ENCODE measurements around the gene LY6G6C. TPM values are rescaled to one million over a fixed set of nuclear protein-coding genes. Genes with fewer than 3 reads are reported as not detected.

Gene LY6G6C
- total RNA-seq, 6 experiments from 2014 or later, result not detected

- Mint-ChIP-seq H3K36me3 (ENCODE audit: low read depth) (peaks cover 16% of the 10 kb centered on the region), H3K27me3 (ENCODE audit: insufficient read depth) (peaks cover 5% of the 10 kb centered on the region), H3K9me3 (no peaks in the 10 kb centered on the region), H3K4me1 (ENCODE audit: low read depth) (peaks cover 17% of the 10 kb centered on the region), H3K27ac (no peak overlapping the region), H3K4me3 (no peak overlapping the region)
- DNase-seq, result no peak
- TF ChIP-seq CTCF (IDR thresholded peaks at IDR 0.05), result no peak
Observed at GRCh38 chr6:31676904-31677303, 44.6 kb downstream of the LY6G6C start.

- Mint-ChIP-seq H3K4me1 (ENCODE audit: low read depth) (peaks cover 14% of the 10 kb centered on the region), H3K27ac (no peak overlapping the region), H3K36me3 (ENCODE audit: low read depth) (peaks cover 18% of the 10 kb centered on the region), H3K4me3 (no peak overlapping the region), H3K9me3 (no peaks in the 10 kb centered on the region), H3K27me3 (ENCODE audit: insufficient read depth) (peaks cover 5% of the 10 kb centered on the region)
- no peak for TF ChIP-seq CTCF (IDR thresholded peaks at IDR 0.05)
- no peak for DNase-seq
Observed at GRCh38 chr6:31676322-31676903, 45.1 kb downstream of the LY6G6C start.

GRCh38 chr6:31669676-31670075 is 51.9 kb downstream of the LY6G6C start, which contains the start of gene LY6G5B:
Gene LY6G5B (plus strand): TSS chr6:31669976. CDS start chr6:31670951, 975 bp downstream.
- Mint-ChIP-seq H3K9me3 (no peaks in the 10 kb centered on the region), H3K27me3 (ENCODE audit: insufficient read depth) (peaks cover 8% of the 10 kb centered on the region), H3K4me3 (no peak within 1 kb of the TSS), H3K36me3 (ENCODE audit: low read depth) (peaks cover 57% of the 10 kb centered on the region), H3K4me1 (ENCODE audit: low read depth) (peaks cover 40% of the 10 kb centered on the region), H3K27ac (peak within 1 kb of the TSS; percentile 31)
- no peak for TF ChIP-seq CTCF (IDR thresholded peaks at IDR 0.05)
- no peak for DNase-seq

Small RNA genes lying within 50 kb of the gene (microRNA-seq; reads per million reads assigned to microRNA genes)
- gene MIR4646, result not detected

Other genes with a start within 250 kb of the LY6G6C start
- gene MICB, start 223.6 kb downstream of the LY6G6C start, total RNA-seq (2021; fragmentation: NEBNext Ultra II Directional; extraction: Animal tissue kit (Norgen Biotek cat#: 25700)), result 10 to 100 TPM; 16.0 to 26.0 (median 22.6) TPM
- not detected for gene MCCD1, start 192.8 kb downstream of the LY6G6C start, total RNA-seq (2021; fragmentation: NEBNext Ultra II Directional; extraction: Animal tissue kit (Norgen Biotek cat#: 25700))
- gene DDX39B, start 179.7 kb downstream of the LY6G6C start, total RNA-seq (2021; fragmentation: NEBNext Ultra II Directional; extraction: Animal tissue kit (Norgen Biotek cat#: 25700)), result 100 to 1,000 TPM; 312 to 380 (median 358) TPM
- 1 to 10 TPM; 2.9 to 4.1 (median 3.2) TPM for gene ATP6V1G2, start 175.1 kb downstream of the LY6G6C start, total RNA-seq (2021; fragmentation: NEBNext Ultra II Directional; extraction: Animal tissue kit (Norgen Biotek cat#: 25700))
- gene NFKBIL1, start 174.1 kb downstream of the LY6G6C start, total RNA-seq (2021; fragmentation: NEBNext Ultra II Directional; extraction: Animal tissue kit (Norgen Biotek cat#: 25700)), result 10 to 100 TPM; 11.8 to 15.9 (median 13.6) TPM
- gene LTA, start 149.5 kb downstream of the LY6G6C start, total RNA-seq (2021; fragmentation: NEBNext Ultra II Directional; extraction: Animal tissue kit (Norgen Biotek cat#: 25700)), result not detected
- gene TNF, start 146.2 kb downstream of the LY6G6C start, total RNA-seq (2021; fragmentation: NEBNext Ultra II Directional; extraction: Animal tissue kit (Norgen Biotek cat#: 25700)), result under 1 TPM; 0.12 to 0.41 (median 0.23) TPM
- gene LTB, start 139.3 kb downstream of the LY6G6C start, total RNA-seq (2021; fragmentation: NEBNext Ultra II Directional; extraction: Animal tissue kit (Norgen Biotek cat#: 25700)), result under 1 TPM in 1 of 6 experiments, not detected in 5; 0.38 TPM
- gene LST1, start 135.5 kb downstream of the LY6G6C start, total RNA-seq (2021; fragmentation: NEBNext Ultra II Directional; extraction: Animal tissue kit (Norgen Biotek cat#: 25700)), result not detected
- gene NCR3, start 128.7 kb downstream of the LY6G6C start, total RNA-seq (2021; fragmentation: NEBNext Ultra II Directional; extraction: Animal tissue kit (Norgen Biotek cat#: 25700)), result not detected
- gene AIF1, start 106.5 kb downstream of the LY6G6C start, total RNA-seq (2021; fragmentation: NEBNext Ultra II Directional; extraction: Animal tissue kit (Norgen Biotek cat#: 25700)), result not detected
- 100 to 1,000 TPM; 216 to 259 (median 231) TPM for gene PRRC2A, start 101.0 kb downstream of the LY6G6C start, total RNA-seq (2021; fragmentation: NEBNext Ultra II Directional; extraction: Animal tissue kit (Norgen Biotek cat#: 25700))
- 100 to 1,000 TPM; 247 to 273 (median 262) TPM for gene BAG6, start 69.1 kb downstream of the LY6G6C start, total RNA-seq (2021; fragmentation: NEBNext Ultra II Directional; extraction: Animal tissue kit (Norgen Biotek cat#: 25700))
- gene APOM, start 65.9 kb downstream of the LY6G6C start, total RNA-seq (2021; fragmentation: NEBNext Ultra II Directional; extraction: Animal tissue kit (Norgen Biotek cat#: 25700)), result 1 to 10 TPM; 2.4 to 4.3 (median 2.8) TPM
- gene C6orf47, start 61.0 kb downstream of the LY6G6C start, total RNA-seq (2021; fragmentation: NEBNext Ultra II Directional; extraction: Animal tissue kit (Norgen Biotek cat#: 25700)), result 10 to 100 TPM; 13.4 to 16.2 (median 14.9) TPM
- gene GPANK1, start 56.7 kb downstream of the LY6G6C start, total RNA-seq (2021; fragmentation: NEBNext Ultra II Directional; extraction: Animal tissue kit (Norgen Biotek cat#: 25700)), result 10 to 100 TPM; 11.6 to 14.9 (median 13.0) TPM
- gene CSNK2B, start 55.7 kb downstream of the LY6G6C start, total RNA-seq (2021; fragmentation: NEBNext Ultra II Directional; extraction: Animal tissue kit (Norgen Biotek cat#: 25700)), result 100 to 1,000 TPM; 200 to 255 (median 225) TPM
- gene LY6G5B, start 51.8 kb downstream of the LY6G6C start, total RNA-seq (2021; fragmentation: NEBNext Ultra II Directional; extraction: Animal tissue kit (Norgen Biotek cat#: 25700)), result 1 to 10 TPM; 4.6 to 6.0 (median 5.3) TPM
- gene LY6G5C, start 40.7 kb downstream of the LY6G6C start, total RNA-seq (2021; fragmentation: NEBNext Ultra II Directional; extraction: Animal tissue kit (Norgen Biotek cat#: 25700)), result 1 to 10 TPM; 2.2 to 2.9 (median 2.8) TPM
- 10 to 100 TPM; 27.4 to 39.6 (median 32.0) TPM for gene ABHD16A, start 18.4 kb downstream of the LY6G6C start, total RNA-seq (2021; fragmentation: NEBNext Ultra II Directional; extraction: Animal tissue kit (Norgen Biotek cat#: 25700))
- gene LY6G6F, start 14.9 kb downstream of the LY6G6C start, total RNA-seq (2021; fragmentation: NEBNext Ultra II Directional; extraction: Animal tissue kit (Norgen Biotek cat#: 25700)), result not detected
- not detected for gene LY6G6D, start 6.4 kb downstream of the LY6G6C start, total RNA-seq (2021; fragmentation: NEBNext Ultra II Directional; extraction: Animal tissue kit (Norgen Biotek cat#: 25700))
- not detected for gene MPIG6B, start 1.6 kb upstream of the LY6G6C start, total RNA-seq (2021; fragmentation: NEBNext Ultra II Directional; extraction: Animal tissue kit (Norgen Biotek cat#: 25700))
- gene DDAH2, start 7.6 kb upstream of the LY6G6C start, total RNA-seq (2021; fragmentation: NEBNext Ultra II Directional; extraction: Animal tissue kit (Norgen Biotek cat#: 25700)), result 10 to 100 TPM; 44.0 to 47.8 (median 46.0) TPM
- gene CLIC1, start 14.8 kb upstream of the LY6G6C start, total RNA-seq (2021; fragmentation: NEBNext Ultra II Directional; extraction: Animal tissue kit (Norgen Biotek cat#: 25700)), result 100 to 1,000 TPM; 638 to 833 (median 745) TPM
- gene MSH5, start 18.3 kb upstream of the LY6G6C start, total RNA-seq (2021; fragmentation: NEBNext Ultra II Directional; extraction: Animal tissue kit (Norgen Biotek cat#: 25700)), result 10 to 100 TPM in 4 of 6 experiments, 1 to 10 TPM in 2; 7.4 to 14.8 (median 12.6) TPM
- gene SAPCD1, start 40.9 kb upstream of the LY6G6C start, total RNA-seq (2021; fragmentation: NEBNext Ultra II Directional; extraction: Animal tissue kit (Norgen Biotek cat#: 25700)), result 1 to 10 TPM in 5 of 6 experiments, under 1 TPM in 1; 0.91 to 2.4 (median 1.3) TPM
- gene VWA7, start 55.6 kb upstream of the LY6G6C start, total RNA-seq (2021; fragmentation: NEBNext Ultra II Directional; extraction: Animal tissue kit (Norgen Biotek cat#: 25700)), result under 1 TPM; 0.24 to 0.83 (median 0.64) TPM
- gene VARS1, start 74.0 kb upstream of the LY6G6C start, total RNA-seq (2021; fragmentation: NEBNext Ultra II Directional; extraction: Animal tissue kit (Norgen Biotek cat#: 25700)), result 100 to 1,000 TPM; 117 to 144 (median 127) TPM
- 10 to 100 TPM; 31.8 to 48.5 (median 43.4) TPM for gene LSM2, start 85.2 kb upstream of the LY6G6C start, total RNA-seq (2021; fragmentation: NEBNext Ultra II Directional; extraction: Animal tissue kit (Norgen Biotek cat#: 25700))
- gene HSPA1L, start 93.5 kb upstream of the LY6G6C start, total RNA-seq (2021; fragmentation: NEBNext Ultra II Directional; extraction: Animal tissue kit (Norgen Biotek cat#: 25700)), result 1 to 10 TPM; 1.2 to 1.9 (median 1.6) TPM
- gene HSPA1A, start 93.8 kb upstream of the LY6G6C start, total RNA-seq (2021; fragmentation: NEBNext Ultra II Directional; extraction: Animal tissue kit (Norgen Biotek cat#: 25700)), result 100 to 1,000 TPM in 1 of 6 experiments, 10 to 100 TPM in 5; 78.5 to 102 (median 84.7) TPM
- gene HSPA1B, start 106.0 kb upstream of the LY6G6C start, total RNA-seq (2021; fragmentation: NEBNext Ultra II Directional; extraction: Animal tissue kit (Norgen Biotek cat#: 25700)), result 100 to 1,000 TPM in 2 of 6 experiments, 10 to 100 TPM in 4; 95.5 to 116 (median 98.9) TPM
- 10 to 100 TPM; 35.8 to 48.6 (median 40.9) TPM for gene NEU1, start 141.1 kb upstream of the LY6G6C start, total RNA-seq (2021; fragmentation: NEBNext Ultra II Directional; extraction: Animal tissue kit (Norgen Biotek cat#: 25700))
- gene SLC44A4, start 157.3 kb upstream of the LY6G6C start, total RNA-seq (2021; fragmentation: NEBNext Ultra II Directional; extraction: Animal tissue kit (Norgen Biotek cat#: 25700)), result under 1 TPM in 1 of 6 experiments, not detected in 5; 0.10 TPM
- gene EHMT2, start 176.0 kb upstream of the LY6G6C start, total RNA-seq (2021; fragmentation: NEBNext Ultra II Directional; extraction: Animal tissue kit (Norgen Biotek cat#: 25700)), result 10 to 100 TPM; 43.4 to 47.4 (median 45.9) TPM
- gene ZBTB12, start 180.3 kb upstream of the LY6G6C start, total RNA-seq (2021; fragmentation: NEBNext Ultra II Directional; extraction: Animal tissue kit (Norgen Biotek cat#: 25700)), result 1 to 10 TPM; 7.3 to 9.0 (median 8.3) TPM
- gene C2, start 206.0 kb upstream of the LY6G6C start, total RNA-seq (2021; fragmentation: NEBNext Ultra II Directional; extraction: Animal tissue kit (Norgen Biotek cat#: 25700)), result under 1 TPM in 4 of 6 experiments, not detected in 2; 0.24 to 0.43 (median 0.43) TPM
- 1 to 10 TPM in 2 of 6 experiments, under 1 TPM in 3, not detected in 1; 0.33 to 1.3 (median 0.81) TPM for gene CFB, start 224.3 kb upstream of the LY6G6C start, total RNA-seq (2021; fragmentation: NEBNext Ultra II Directional; extraction: Animal tissue kit (Norgen Biotek cat#: 25700))
- gene NELFE, start 237.2 kb upstream of the LY6G6C start, total RNA-seq (2021; fragmentation: NEBNext Ultra II Directional; extraction: Animal tissue kit (Norgen Biotek cat#: 25700)), result 10 to 100 TPM; 63.4 to 87.0 (median 78.7) TPM
- gene SKIC2, start 237.4 kb upstream of the LY6G6C start, total RNA-seq (2021; fragmentation: NEBNext Ultra II Directional; extraction: Animal tissue kit (Norgen Biotek cat#: 25700)), result 10 to 100 TPM; 74.0 to 83.3 (median 77.8) TPM

Measured in HFFc6 (cell line).